Endodermal cell (in vitro differentiated cells): Measurements from ENCODE around the gene SYTL5. TPM values are rescaled to one million over a fixed set of nuclear protein-coding genes. Genes with fewer than 3 reads are reported as not detected.

Source experiments
- DNase-seq: peaks from one replicate; pipeline ENCODE4 v3.0.0-alpha.2; 2017
- H3K27ac ChIP-seq: 2 replicates; pipeline ENCODE4 v1.5.1; 2013; ENCODE audit warnings: mild to moderate bottlenecking, low read depth, low read length, moderate library complexity
- H3K27me3 ChIP-seq: 2 replicates; pipeline ENCODE4 v1.6.1; 2013; ENCODE audit warnings: mild to moderate bottlenecking, low read length, moderate library complexity; ENCODE audit not compliant: insufficient read depth, control insufficient read depth, poor library complexity, severe bottlenecking
- H3K36me3 ChIP-seq: 2 replicates; pipeline ENCODE4 v1.7.0; 2013; ENCODE audit warnings: mild to moderate bottlenecking, low read length, moderate library complexity; ENCODE audit not compliant: control insufficient read depth, insufficient read depth
- H3K4me1 ChIP-seq: one replicate; pipeline ENCODE4 v1.7.0; 2013; ENCODE audit warnings: low read length; ENCODE audit not compliant: control insufficient read depth, insufficient read depth
- H3K4me3 ChIP-seq: 2 replicates; pipeline ENCODE4 v1.5.1; 2013; ENCODE audit warnings: mild to moderate bottlenecking, low read length, moderate library complexity
- H3K9ac ChIP-seq: 2 replicates; pipeline ENCODE4 v1.6.1; 2013; ENCODE audit warnings: mild to moderate bottlenecking, low read length, moderate library complexity; ENCODE audit not compliant: poor library complexity, severe bottlenecking; ENCODE audit errors: extremely low read depth
- H3K9me3 ChIP-seq: 2 replicates; pipeline ENCODE4 v1.6.1; 2013; ENCODE audit warnings: mild to moderate bottlenecking, low read length, moderate library complexity; ENCODE audit not compliant: control insufficient read depth
- H3K27ac Mint-ChIP-seq: 2 replicates; pipeline ENCODE4 v1.8.0; 2020; ENCODE audit warnings: mixed read lengths
- H3K27me3 Mint-ChIP-seq: 2 replicates; pipeline ENCODE4 v1.8.0; 2021; ENCODE audit warnings: mild to moderate bottlenecking, mixed read lengths; ENCODE audit not compliant: insufficient read depth
- H3K36me3 Mint-ChIP-seq: 2 replicates; pipeline ENCODE4 v1.8.0; 2020; ENCODE audit warnings: low read depth, mixed read lengths
- H3K4me1 Mint-ChIP-seq: 2 replicates; pipeline ENCODE4 v1.8.0; 2020; ENCODE audit warnings: mixed read lengths
- H3K4me3 Mint-ChIP-seq: 2 replicates; pipeline ENCODE4 v1.8.0; 2020; ENCODE audit warnings: mild to moderate bottlenecking, moderate library complexity, mixed read lengths
- H3K9me3 Mint-ChIP-seq: 2 replicates; pipeline ENCODE4 v1.8.0; 2020; ENCODE audit warnings: mild to moderate bottlenecking, mixed read lengths
- WGBS, 2 experiments: methylation state at CpG; one replicate each; pipeline versions ENCODE4 v1.1.5 to v1.1.7; 2013; ENCODE audit warnings: missing lambda C conversion rate in 2 of 2, mixed read lengths in 1 of 2; ENCODE audit not compliant: insufficient coverage in 1 of 2, insufficient read length in 1 of 2; 5-methylcytosine and 5-hydroxymethylcytosine counted together
- total RNA-seq, 2 donors: library from RNA; stranded (reverse); fragmentation: NEBNext Ultra II Directional in 1 of 2; extraction: Animal tissue kit (Norgen Biotek cat#: 25700) in 1 of 2; gene quantifications; 2 replicates in 1 of 2; 3 replicates in 1 of 2; pipeline ENCODE4 v1.2.1, GENCODE V29; 2021
- TF ChIP-seq, protein P1 (sequence below): fragments of 200-600 bp; sonication (generic); conservative IDR thresholded peaks from 2 replicates; pipeline ENCODE4 v1.5.0; 2021; ENCODE audit warnings: antibody characterized with exemption, mild to moderate bottlenecking

Gene SYTL5
- total RNA-seq, 2 donors from 2014 or later = 8.1 to 8.6 TPM

DNA sequence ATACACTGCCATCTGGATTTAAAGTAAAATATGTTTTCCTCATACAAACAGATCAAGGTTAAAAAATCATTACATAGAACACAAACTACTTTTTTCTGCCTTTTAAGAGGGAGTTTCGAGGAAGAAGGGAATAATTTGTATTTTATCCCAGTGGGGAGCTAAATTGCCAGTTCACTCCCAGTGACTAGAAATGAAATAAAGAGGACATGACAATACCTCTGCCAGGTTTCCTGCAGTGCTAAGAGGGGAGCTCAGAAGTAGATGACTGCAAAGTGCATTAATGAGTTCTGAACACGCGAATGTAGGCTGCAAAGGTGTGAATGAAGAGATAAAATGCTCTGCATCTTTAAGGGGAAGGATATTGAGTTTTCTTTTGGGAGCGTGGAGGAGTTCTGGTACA, 144.6 kb downstream of the SYTL5 start:
- Mint-ChIP-seq H3K4me1 (peaks cover 5% of the 10 kb centered on the region), H3K27me3 (no peaks in the 10 kb centered on the region), H3K4me3 (no peak overlapping the region), H3K36me3 (no peaks in the 10 kb centered on the region), H3K27ac (no peak overlapping the region), H3K9me3 (peaks cover 51% of the 10 kb centered on the region)
- no peak for DNase-seq
- no peaks in the 10 kb centered on the region for H3K4me1 ChIP-seq
- no peaks in the 10 kb centered on the region for H3K9me3 ChIP-seq
- 69% methylated on average over 4 of the region's 4 CpGs; no CpG with 5 or more reads in 1 of the 2 experiments for WGBS, 2 experiments
- H3K9ac ChIP-seq = no peak overlapping the region
- H3K36me3 ChIP-seq = no peaks in the 10 kb centered on the region
- TF ChIP-seq, protein P1, sequence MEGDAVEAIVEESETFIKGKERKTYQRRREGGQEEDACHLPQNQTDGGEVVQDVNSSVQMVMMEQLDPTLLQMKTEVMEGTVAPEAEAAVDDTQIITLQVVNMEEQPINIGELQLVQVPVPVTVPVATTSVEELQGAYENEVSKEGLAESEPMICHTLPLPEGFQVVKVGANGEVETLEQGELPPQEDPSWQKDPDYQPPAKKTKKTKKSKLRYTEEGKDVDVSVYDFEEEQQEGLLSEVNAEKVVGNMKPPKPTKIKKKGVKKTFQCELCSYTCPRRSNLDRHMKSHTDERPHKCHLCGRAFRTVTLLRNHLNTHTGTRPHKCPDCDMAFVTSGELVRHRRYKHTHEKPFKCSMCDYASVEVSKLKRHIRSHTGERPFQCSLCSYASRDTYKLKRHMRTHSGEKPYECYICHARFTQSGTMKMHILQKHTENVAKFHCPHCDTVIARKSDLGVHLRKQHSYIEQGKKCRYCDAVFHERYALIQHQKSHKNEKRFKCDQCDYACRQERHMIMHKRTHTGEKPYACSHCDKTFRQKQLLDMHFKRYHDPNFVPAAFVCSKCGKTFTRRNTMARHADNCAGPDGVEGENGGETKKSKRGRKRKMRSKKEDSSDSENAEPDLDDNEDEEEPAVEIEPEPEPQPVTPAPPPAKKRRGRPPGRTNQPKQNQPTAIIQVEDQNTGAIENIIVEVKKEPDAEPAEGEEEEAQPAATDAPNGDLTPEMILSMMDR = no peak
- no peak overlapping the region for H3K4me3 ChIP-seq
- no peaks in the 10 kb centered on the region for H3K27me3 ChIP-seq
- H3K27ac ChIP-seq = no peak overlapping the region

DNA sequence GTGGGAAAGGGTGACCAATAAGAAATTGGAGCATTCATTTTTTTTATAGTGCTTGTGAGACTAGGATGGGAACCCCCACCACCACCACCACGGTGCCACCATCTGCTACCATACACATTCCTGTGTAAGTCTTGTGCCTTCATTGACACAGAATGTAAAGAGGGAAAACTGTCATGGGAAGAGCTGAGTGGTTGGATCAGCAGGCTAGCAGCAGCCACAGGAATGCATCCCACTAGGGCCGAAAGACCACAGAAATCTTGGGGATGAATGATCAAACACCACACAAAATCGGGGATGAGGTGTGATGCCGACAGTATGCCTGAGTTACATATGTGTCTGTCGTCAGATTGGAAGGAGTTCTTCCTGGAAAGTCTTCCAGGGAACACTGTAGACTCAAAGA, 145.1 kb downstream of the SYTL5 start:
- TF ChIP-seq, protein P1 = no peak
- no peak overlapping the region for H3K4me3 Mint-ChIP-seq
- H3K27ac ChIP-seq = no peak overlapping the region

DNA sequence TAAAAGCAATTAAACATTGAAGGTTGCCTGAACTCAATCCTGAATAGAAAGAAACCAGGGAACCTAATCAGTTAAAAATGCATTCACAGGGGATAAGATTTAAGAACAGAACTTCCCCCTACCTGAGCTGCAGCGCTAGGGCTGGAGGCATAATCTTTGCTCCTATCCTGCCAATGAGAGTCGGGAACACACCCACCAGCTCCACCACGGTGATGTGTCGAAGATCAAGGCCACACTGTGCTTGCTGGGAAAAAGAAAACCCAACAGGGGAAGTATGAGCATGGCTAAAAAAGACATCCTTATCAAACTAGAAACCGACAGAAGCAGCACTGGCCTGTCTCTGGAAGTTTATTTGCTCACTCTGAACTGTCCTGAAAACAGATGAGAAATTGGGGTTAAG, 148.0 kb downstream of the SYTL5 start:
- Histone ChIP-seq H3K4me3 (no peak overlapping the region), H3K9ac (no peak overlapping the region), H3K9me3 (no peaks in the 10 kb centered on the region), H3K4me1 (no peaks in the 10 kb centered on the region), H3K27me3 (no peaks in the 10 kb centered on the region), H3K36me3 (no peaks in the 10 kb centered on the region), H3K27ac (no peak overlapping the region)
- H3K27ac Mint-ChIP-seq = no peak overlapping the region
- no peaks in the 10 kb centered on the region for H3K27me3 Mint-ChIP-seq
- no peaks in the 10 kb centered on the region for H3K36me3 Mint-ChIP-seq
- 90 to 100% methylated on average over 2 to 5 of the region's 5 CpGs for WGBS, 2 experiments
- H3K4me3 Mint-ChIP-seq = no peak overlapping the region
- H3K4me1 Mint-ChIP-seq = peaks cover 5% of the 10 kb centered on the region
- TF ChIP-seq, protein P1 = no peak
- no peak for DNase-seq
- H3K9me3 Mint-ChIP-seq = peaks cover 70% of the 10 kb centered on the region

More for the DNA sequence above, 145.1 kb downstream of the SYTL5 start:
- no peak overlapping the region for H3K27ac Mint-ChIP-seq
- Histone ChIP-seq H3K9me3 (no peaks in the 10 kb centered on the region), H3K9ac (no peak overlapping the region), H3K27me3 (no peaks in the 10 kb centered on the region), H3K4me1 (no peaks in the 10 kb centered on the region), H3K4me3 (no peak overlapping the region), H3K36me3 (no peaks in the 10 kb centered on the region)
- no peaks in the 10 kb centered on the region for H3K27me3 Mint-ChIP-seq
- H3K4me1 Mint-ChIP-seq = peaks cover 5% of the 10 kb centered on the region
- no peaks in the 10 kb centered on the region for H3K36me3 Mint-ChIP-seq
- no peak for DNase-seq
- 87% methylated on average over 4 of the region's 5 CpGs; no CpG with 5 or more reads in 1 of the 2 experiments for WGBS, 2 experiments
- H3K9me3 Mint-ChIP-seq = peaks cover 54% of the 10 kb centered on the region
